ENCODE results near the gene SDCBP2.

Gene SDCBP2

GRCh38 chr20:1292620-1293019 lies 36.3 kb downstream of the SDCBP2 start:
- no peaks in the 10 kb centered on the region for H3K4me1 ChIP-seq (ENCODE audit: low read length)
- H3K36me3 ChIP-seq (replicated peaks; ENCODE audit: low read depth, low read length), result no peaks in the 10 kb centered on the region
- H3K79me2 ChIP-seq (ENCODE audit: low read length), result no peaks in the 10 kb centered on the region
- H3K4me3 ChIP-seq (ENCODE audit: low read length), result no peak overlapping the region
- H3K9ac ChIP-seq (ENCODE audit: low read length), result no peak overlapping the region
- no peaks in the 10 kb centered on the region for H3K27me3 ChIP-seq (ENCODE audit: low read depth, low read length)
- no peak for TF ChIP-seq EZH2phosphoT487 (IDR thresholded peaks at IDR 0.05; ENCODE audit: low read depth)
- TF ChIP-seq CTCF (IDR thresholded peaks at IDR 0.05; ENCODE audit: low read depth, low read length), result no peak
- no peaks in the 10 kb centered on the region for H3K9me3 ChIP-seq (ENCODE audit: insufficient read depth, low read length)
- H3K4me2 ChIP-seq (ENCODE audit: low read length), result no peak overlapping the region
- H4K20me1 ChIP-seq (ENCODE audit: insufficient read depth, low read length), result no peaks in the 10 kb centered on the region
- no peak overlapping the region for H2AFZ ChIP-seq (ENCODE audit: low read depth, low read length)
- H3K27ac ChIP-seq (ENCODE audit: low read length), result no peak overlapping the region

GRCh38 chr20:1291191-1291741 lies 37.7 kb downstream of the SDCBP2 start:
- H3K27me3 ChIP-seq (ENCODE audit: low read depth, low read length), result no peaks in the 10 kb centered on the region
- H3K9me3 ChIP-seq (ENCODE audit: insufficient read depth, low read length), result no peaks in the 10 kb centered on the region
- H3K9ac ChIP-seq (ENCODE audit: low read length), result no peak overlapping the region
- H3K27ac ChIP-seq (ENCODE audit: low read length), result no peak overlapping the region
- H3K4me2 ChIP-seq (ENCODE audit: low read length), result no peak overlapping the region
- H4K20me1 ChIP-seq (ENCODE audit: insufficient read depth, low read length), result no peaks in the 10 kb centered on the region
- no peak overlapping the region for H2AFZ ChIP-seq (ENCODE audit: low read depth, low read length)
- no peaks in the 10 kb centered on the region for H3K79me2 ChIP-seq (ENCODE audit: low read length)
- H3K36me3 ChIP-seq (replicated peaks; ENCODE audit: low read depth, low read length), result no peaks in the 10 kb centered on the region
- TF ChIP-seq CTCF (IDR thresholded peaks at IDR 0.05; ENCODE audit: low read depth, low read length) (no peak), EZH2phosphoT487 (IDR thresholded peaks at IDR 0.05; ENCODE audit: low read depth) (no peak)
- no peak overlapping the region for H3K4me3 ChIP-seq (ENCODE audit: low read length)
- H3K4me1 ChIP-seq (ENCODE audit: low read length), result no peaks in the 10 kb centered on the region

- TF ChIP-seq EZH2phosphoT487 (IDR thresholded peaks at IDR 0.05; ENCODE audit: low read depth) (no peak), CTCF (IDR thresholded peaks at IDR 0.05; ENCODE audit: low read depth, low read length) (no peak)
- no peaks in the 10 kb centered on the region for H4K20me1 ChIP-seq (ENCODE audit: insufficient read depth, low read length)
Measured at GRCh38 chr20:1287787-1288569, 41.0 kb downstream of the SDCBP2 start.

GRCh38 chr20:1287306-1287705 lies 41.6 kb downstream of the SDCBP2 start:
- no peaks in the 10 kb centered on the region for H3K79me2 ChIP-seq (ENCODE audit: low read length)
- TF ChIP-seq EZH2phosphoT487 (IDR thresholded peaks at IDR 0.05; ENCODE audit: low read depth) (no peak), CTCF (IDR thresholded peaks at IDR 0.05; ENCODE audit: low read depth, low read length) (no peak)
- H3K9ac ChIP-seq (ENCODE audit: low read length), result no peak overlapping the region
- no peak overlapping the region for H3K27ac ChIP-seq (ENCODE audit: low read length)
- H3K4me2 ChIP-seq (ENCODE audit: low read length), result no peak overlapping the region
- H4K20me1 ChIP-seq (ENCODE audit: insufficient read depth, low read length), result no peaks in the 10 kb centered on the region
- no peak overlapping the region for H2AFZ ChIP-seq (ENCODE audit: low read depth, low read length)
- no peaks in the 10 kb centered on the region for H3K27me3 ChIP-seq (ENCODE audit: low read depth, low read length)
- no peaks in the 10 kb centered on the region for H3K9me3 ChIP-seq (ENCODE audit: insufficient read depth, low read length)
- H3K4me3 ChIP-seq (ENCODE audit: low read length), result no peak overlapping the region
- no peaks in the 10 kb centered on the region for H3K36me3 ChIP-seq (replicated peaks; ENCODE audit: low read depth, low read length)
- no peaks in the 10 kb centered on the region for H3K4me1 ChIP-seq (ENCODE audit: low read length)

More at GRCh38 chr20:1287787-1288569, 41.0 kb downstream of the SDCBP2 start:
- Histone ChIP-seq H2AFZ (ENCODE audit: low read depth, low read length) (no peak overlapping the region), H3K27ac (ENCODE audit: low read length) (no peak overlapping the region), H3K4me3 (ENCODE audit: low read length) (no peak overlapping the region), H3K79me2 (ENCODE audit: low read length) (no peaks in the 10 kb centered on the region), H3K4me2 (ENCODE audit: low read length) (no peak overlapping the region), H3K36me3 (replicated peaks; ENCODE audit: low read depth, low read length) (no peaks in the 10 kb centered on the region), H3K27me3 (ENCODE audit: low read depth, low read length) (no peaks in the 10 kb centered on the region), H3K9me3 (ENCODE audit: insufficient read depth, low read length) (no peaks in the 10 kb centered on the region), H3K4me1 (ENCODE audit: low read length) (no peaks in the 10 kb centered on the region), H3K9ac (ENCODE audit: low read length) (no peak overlapping the region)

Measured in OCI-LY3 (cell line).